GM12878 (cell line): ENCODE measurements around the gene GLB1L. TPM values are rescaled to one million over a fixed set of nuclear protein-coding genes. Genes with fewer than 3 reads are reported as not detected.

Source experiments
- ATAC-seq: fragments of 200-7000 bp; cut with Tn5 transposase; 3 replicates; pipeline ENCODE4 v1.9.1; 2020; ENCODE audit warnings: mild to moderate bottlenecking, moderate library complexity
- BruUV-seq: library from RNA; stranded (reverse); fragments of 400-500 nt; replicated peaks from 2 replicates; lab custom pipeline; 2021; lab: Mats Ljungman, UMichigan
- CTCF ChIA-PET: fragments of 300-600 bp; sonication (Branson Sonifier 250); formaldehyde crosslinking; extraction: SDS; loops from one replicate; lab custom pipeline; 2021; ENCODE audit warnings: inconsistent platforms; lab: Yijun Ruan, JAX
- POLR2A ChIA-PET: fragments of 350-600 bp; formaldehyde crosslinking; extraction: SDS; loops from one replicate; lab custom pipeline; 2021; ENCODE audit warnings: inconsistent platforms; lab: Charles Lee
- RAD21 ChIA-PET: fragments of 300-600 bp; sonication (Branson Sonifier 250); formaldehyde crosslinking; loops from one replicate; lab custom pipeline; 2023; ENCODE audit warnings: antibody characterized with exemption; ENCODE audit not compliant: unreplicated experiment; lab: Charles Lee
- SMC1A ChIA-PET: fragments of 300-600 bp; sonication (Branson Sonifier 250); formaldehyde crosslinking; loops from one replicate; lab custom pipeline; 2023; ENCODE audit not compliant: unreplicated experiment, uncharacterized antibody; lab: Charles Lee
- DNase-seq: peaks from one replicate; pipeline ENCODE4 v3.0.0-alpha.2; 2011; ENCODE audit warnings: low read depth, low spot score
- FAIRE-seq: peaks from 3 replicates; lab custom pipeline; 2011; peaks lifted over from hg19 to GRCh38; lab: Jason Lieb, UNC
- H2AFZ ChIP-seq: 2 replicates; pipeline ENCODE4 v1.6.0; 2011; ENCODE audit warnings: low read depth, low read length, control low read depth; ENCODE audit not compliant: control insufficient read depth
- H3K27ac ChIP-seq: 2 replicates; pipeline ENCODE4 v1.5.1; 2011; ENCODE audit warnings: control low read depth; ENCODE audit not compliant: control insufficient read depth, insufficient read depth
- H3K27me3 ChIP-seq, 2 experiments: replicated peaks in 1 of 2; 2 replicates each; pipeline versions ENCODE4 v1.6.0 to v1.6.1; 2011; ENCODE audit warnings: low read length in 1 of 2; ENCODE audit not compliant: control insufficient read depth in 2 of 2, insufficient read depth in 2 of 2
- H3K36me3 ChIP-seq, 2 experiments: 2 replicates each; pipeline ENCODE4 v1.5.1; 2011; ENCODE audit warnings: low read length in 1 of 2; ENCODE audit not compliant: control insufficient read depth in 2 of 2, insufficient read depth in 2 of 2
- H3K4me1 ChIP-seq: 2 replicates; pipeline ENCODE4 v1.6.1; 2011; ENCODE audit warnings: mild to moderate bottlenecking, low read length, moderate library complexity, mixed read lengths; ENCODE audit not compliant: control insufficient read depth, insufficient read depth
- H3K4me2 ChIP-seq: 2 replicates; pipeline ENCODE4 v1.6.0; 2011; ENCODE audit warnings: control low read depth; ENCODE audit not compliant: control insufficient read depth, insufficient read depth
- H3K4me3 ChIP-seq: fragments of 200-600 bp; sonication (generic); 2 replicates; pipeline ENCODE4 v1.5.1; 2016
- H3K79me2 ChIP-seq: 2 replicates; pipeline ENCODE4 v1.6.0; 2011; ENCODE audit warnings: low read length; ENCODE audit not compliant: control insufficient read depth, insufficient read depth
- H3K9ac ChIP-seq: 2 replicates; pipeline ENCODE4 v1.8.0; 2011; ENCODE audit warnings: low read length, control low read depth, mixed read lengths; ENCODE audit not compliant: control insufficient read depth, insufficient read depth
- H3K9me3 ChIP-seq: replicated peaks from 3 replicates; pipeline ENCODE4 v1.5.1; 2011; ENCODE audit warnings: mild to moderate bottlenecking, low read length; ENCODE audit not compliant: control insufficient read depth, insufficient read depth
- H4K20me1 ChIP-seq: 2 replicates; pipeline ENCODE4 v1.6.0; 2011; ENCODE audit not compliant: control insufficient read depth, insufficient read depth
- BHLHE40 ChIP-seq, 2 experiments: fragments of 450-650 bp in 1 of 2; IDR thresholded peaks; 2 replicates each; pipeline ENCODE4 v1.6.1; 2011 to 2017; ENCODE audit warnings: low read depth in 2 of 2, borderline replicate concordance in 1 of 2, improper control_type of control experiment in 1 of 2, low read length in 1 of 2, mild to moderate bottlenecking in 1 of 2
- CBX5 ChIP-seq: sonication (generic); IDR thresholded peaks from 2 replicates; pipeline ENCODE4 v1.6.1; 2016; ENCODE audit warnings: low read depth, moderate library complexity, mild to moderate bottlenecking, inconsistent platforms
- CHD2 ChIP-seq: IDR thresholded peaks from 2 replicates; pipeline ENCODE4 v1.6.1; 2011; ENCODE audit warnings: low read depth, low read length, improper control_type of control experiment, borderline replicate concordance
- CHD4 ChIP-seq: fragments of 200-600 bp; sonication (generic); IDR thresholded peaks from 2 replicates; pipeline ENCODE4 v1.6.1; 2016; ENCODE audit warnings: mild to moderate bottlenecking
- CREM ChIP-seq: IDR thresholded peaks from 2 replicates; pipeline ENCODE4 v1.6.1; 2014; ENCODE audit warnings: antibody characterized with exemption, low read depth
- E2F8 ChIP-seq: fragments of 450-650 bp; IDR thresholded peaks from 2 replicates; pipeline ENCODE4 v1.6.1; 2018; ENCODE audit warnings: mild to moderate bottlenecking, low read depth, moderate library complexity; ENCODE audit not compliant: partially characterized antibody
- EED ChIP-seq: sonication (generic); IDR thresholded peaks from 2 replicates; pipeline ENCODE4 v1.6.1; 2016; ENCODE audit warnings: antibody characterized with exemption, low read depth
- FOS ChIP-seq: IDR thresholded peaks from 3 replicates; pipeline ENCODE4 v1.6.1; 2011; ENCODE audit warnings: borderline replicate concordance; ENCODE audit not compliant: insufficient read length; ENCODE audit errors: extremely low read depth
- GATAD2B ChIP-seq: fragments of 450-650 bp; conservative IDR thresholded peaks from 2 replicates; pipeline ENCODE4 v1.6.1; 2017; ENCODE audit warnings: low read depth, mild to moderate bottlenecking, moderate library complexity
- HDAC6 ChIP-seq: fragments of 200-600 bp; sonication (generic); IDR thresholded peaks from one replicate; pipeline ENCODE4 v1.8.0; 2017; ENCODE audit warnings: antibody characterized with exemption; ENCODE audit not compliant: unreplicated experiment
- IKZF2 ChIP-seq, 2 experiments: fragments of 450-650 bp; IDR thresholded peaks; 2 replicates each; pipeline ENCODE4 v1.6.1; 2017; ENCODE audit warnings: mild to moderate bottlenecking in 2 of 2, moderate library complexity in 2 of 2
- IRF4 ChIP-seq: IDR thresholded peaks from 2 replicates; pipeline ENCODE4 v1.6.1; 2011; ENCODE audit warnings: low read depth, low read length
- NFYA ChIP-seq: IDR thresholded peaks from 2 replicates; pipeline ENCODE4 v1.6.1; 2011; ENCODE audit warnings: low read depth, mild to moderate bottlenecking, low read length, improper control_type of control experiment, borderline replicate concordance
- NFYB ChIP-seq: IDR thresholded peaks from 2 replicates; pipeline ENCODE4 v1.6.1; 2011; ENCODE audit warnings: low read depth, mild to moderate bottlenecking, low read length, improper control_type of control experiment, moderate library complexity; ENCODE audit not compliant: insufficient read depth
- NR2F1 ChIP-seq: fragments of 450-650 bp; conservative IDR thresholded peaks from 2 replicates; pipeline ENCODE4 v1.6.1; 2017; ENCODE audit warnings: mild to moderate bottlenecking
- RELA ChIP-seq: fragments of 450-650 bp; IDR thresholded peaks from 2 replicates; pipeline ENCODE4 v1.8.0; 2014; ENCODE audit warnings: borderline replicate concordance; ENCODE audit not compliant: partially characterized antibody
- SRF ChIP-seq, 2 experiments: IDR thresholded peaks; 2 replicates each; pipeline ENCODE4 v1.6.1; 2011; ENCODE audit warnings: low read depth in 2 of 2, low read length in 2 of 2, mild to moderate bottlenecking in 1 of 2, moderate library complexity in 1 of 2
- SUPT20H ChIP-seq: IDR thresholded peaks from 2 replicates; pipeline ENCODE4 v1.6.1; 2011; ENCODE audit warnings: low read depth, mild to moderate bottlenecking, low read length, moderate library complexity, borderline replicate concordance; ENCODE audit not compliant: control insufficient read depth
- TCF7 ChIP-seq: IDR thresholded peaks from 2 replicates; pipeline ENCODE4 v1.6.1; 2014; ENCODE audit warnings: antibody characterized with exemption, borderline replicate concordance
- WGBS: methylation state at CpG from one replicate; pipeline ENCODE4 v1.1.6; 2016; ENCODE audit warnings: low lambda C conversion rate; ENCODE audit not compliant: insufficient replicate concordance, insufficient coverage; ENCODE audit errors: missing lambda C conversion rate; 5-methylcytosine and 5-hydroxymethylcytosine counted together
- in situ Hi-C: fragments of 300-500 bp; cut with MboI; formaldehyde crosslinking; loops from 9 replicates; pipeline ENCODE4 v1.14.3; 2018; ENCODE audit warnings: mixed read lengths
- intact Hi-C: fragments of 100-400 bp; cut with micrococcal nuclease; formaldehyde crosslinking; loops from one replicate; pipeline ENCODE4 v1.14.2; 2022; ENCODE audit not compliant: unreplicated experiment
- polyA plus RNA-seq, 11 experiments: library from polyadenylated mRNA; depleted of rRNA in 4 of 11; unstranded in 6 of 11; stranded (reverse) in 5 of 11; fragments of >200 nt; fragmentation: Nextera tagmentation in 4 of 11; fragmentation: Illumina TruSeq in 1 of 11; extraction: Ambion mirVana in 4 of 11; extraction: Trizol in 1 of 11; gene quantifications; 1 replicate in 1 of 11; 2 replicates in 10 of 11; pipeline versions ENCODE4 v1.2.1 to v1.2.3, GENCODE V29; 2011 to 2016; ENCODE audit warnings: inconsistent platforms in 2 of 11, missing spikeins in 2 of 11, low read depth in 1 of 11
- total RNA-seq, 4 experiments: library from RNA; depleted of rRNA in 3 of 4; stranded (reverse); fragments of >200 nt in 3 of 4; fragmentation: Illumina TruSeq in 1 of 4; extraction: Trizol in 1 of 4; gene quantifications; 2 replicates each; pipeline versions ENCODE4 v1.2.1 to v1.2.3, GENCODE V29; 2013 to 2021
- TF ChIP-seq, protein P1 (sequence below): fragments of 450-650 bp; IDR thresholded peaks from 2 replicates; pipeline ENCODE4 v1.6.1; 2017; ENCODE audit warnings: borderline replicate concordance

Gene GLB1L
- total and polyA plus RNA-seq, 10 of the 15 experiments (the other 5 are each of a cell fraction or from before 2014, with no cell fraction given) = 0.29 to 4.6 (median 2.7) TPM

- Histone ChIP-seq H3K4me2 (no peak overlapping the region), H3K4me1 (no peaks in the 10 kb centered on the region), H2AFZ (no peak overlapping the region), H4K20me1 (no peaks in the 10 kb centered on the region), H3K27me3 (no peaks in the 10 kb centered on the region), H3K27ac (no peak overlapping the region), H3K4me3 (no peak overlapping the region), H3K36me3 (no peaks in the 10 kb centered on the region)
- CTCF ChIA-PET = no interaction called here
- intact Hi-C loops = no loop called here
- ATAC-seq (no peak), FAIRE-seq (no peak), DNase-seq (no peak)
- 65% methylated on average over 5 of the region's 5 CpGs for WGBS
- BruUV-seq = no TSS peak
- POLR2A ChIA-PET = interaction anchor here (1.6 kb wide), 1 partner anchor 17 kb away, joined by 4 read pairs; no protein-coding TSS in a partner anchor
- SMC1A ChIA-PET = interaction anchor here (0.8 kb wide), 1 partner anchor 28 kb away, joined by 3 read pairs; no protein-coding TSS in a partner anchor
- in situ Hi-C loops = no loop called here
- TF ChIP-seq SUPT20H (no peak), IKZF2 (IDR thresholded peaks at IDR 0.05) (no peak), CHD4 (no peak), IRF4 (no peak), EED (no peak), CREM (no peak), RELA (no peak), FOS (no peak), GATAD2B (no peak), E2F8 (no peak), NR2F1 (no peak), HDAC6 (no peak), CHD2 (no peak), TCF7 (no peak), SRF (IDR thresholded peaks at IDR 0.05; ENCODE audit: low read depth in 2 of 2, low read length in 2 of 2) (no peak), NFYA (no peak), CBX5 (no peak), NFYB (no peak), BHLHE40 (IDR thresholded peaks at IDR 0.05; ENCODE audit: borderline replicate concordance in 1 of 2, low read depth in 2 of 2, low read length in 1 of 2) (no peak)
- TF ChIP-seq, protein P1, sequence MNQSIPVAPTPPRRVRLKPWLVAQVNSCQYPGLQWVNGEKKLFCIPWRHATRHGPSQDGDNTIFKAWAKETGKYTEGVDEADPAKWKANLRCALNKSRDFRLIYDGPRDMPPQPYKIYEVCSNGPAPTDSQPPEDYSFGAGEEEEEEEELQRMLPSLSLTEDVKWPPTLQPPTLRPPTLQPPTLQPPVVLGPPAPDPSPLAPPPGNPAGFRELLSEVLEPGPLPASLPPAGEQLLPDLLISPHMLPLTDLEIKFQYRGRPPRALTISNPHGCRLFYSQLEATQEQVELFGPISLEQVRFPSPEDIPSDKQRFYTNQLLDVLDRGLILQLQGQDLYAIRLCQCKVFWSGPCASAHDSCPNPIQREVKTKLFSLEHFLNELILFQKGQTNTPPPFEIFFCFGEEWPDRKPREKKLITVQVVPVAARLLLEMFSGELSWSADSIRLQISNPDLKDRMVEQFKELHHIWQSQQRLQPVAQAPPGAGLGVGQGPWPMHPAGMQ = no peak
- TF ChIP-seq, all 136 proteins: peak for 0
- H3K9ac ChIP-seq = no peak overlapping the region
- no peaks in the 10 kb centered on the region for H3K9me3 ChIP-seq
- H3K79me2 ChIP-seq = no peaks in the 10 kb centered on the region
- RAD21 ChIA-PET = no interaction called here
Observed at GRCh38 chr2:219198974-219199373, 46.3 kb downstream of the GLB1L start.
